Subcutaneous abdominal adipose tissue (tissue), 5 donors: ENCODE data around the gene CHST8.

Experiments
- H3K27ac ChIP-seq: one replicate; pipeline ENCODE4 v1.7.0; 2013; ENCODE audit warnings: low read depth, mild to moderate bottlenecking, inconsistent platforms, low read length, moderate library complexity
- H3K27me3 ChIP-seq, 5 donors: one replicate each; pipeline ENCODE4 v1.7.0; 2013; ENCODE audit warnings: low read length in 5 of 5, inconsistent platforms in 1 of 5; ENCODE audit not compliant: control insufficient read depth in 5 of 5, insufficient read depth in 4 of 5
- H3K36me3 ChIP-seq, 5 donors: one replicate each; pipeline ENCODE4 v1.7.0; 2013; ENCODE audit warnings: low read length in 5 of 5; ENCODE audit not compliant: control insufficient read depth in 5 of 5, insufficient read depth in 5 of 5
- H3K4me1 ChIP-seq, 5 donors: one replicate each; pipeline ENCODE4 v1.7.0; 2013; ENCODE audit warnings: low read length in 5 of 5, mild to moderate bottlenecking in 3 of 5, moderate library complexity in 1 of 5; ENCODE audit not compliant: control insufficient read depth in 5 of 5, insufficient read depth in 5 of 5
- H3K4me3 ChIP-seq, 5 donors: one replicate each; pipeline ENCODE4 v1.7.0; 2013; ENCODE audit warnings: low read length in 5 of 5, low read depth in 1 of 5
- H3K9ac ChIP-seq, 5 donors: one replicate each; pipeline ENCODE4 v1.7.0; 2013; ENCODE audit warnings: low read length in 5 of 5, mild to moderate bottlenecking in 4 of 5, moderate library complexity in 3 of 5
- H3K9me3 ChIP-seq, 5 donors: one replicate each; pipeline ENCODE4 v1.7.0; 2013; ENCODE audit warnings: low read length in 5 of 5; ENCODE audit not compliant: control insufficient read depth in 5 of 5
- donor health status: healthy.
- donor health status: healthy.
- donor health status: healthy.
- donor health status: healthy.
- donor health status: healthy.

The CHST8 gene

GRCh38 chr19:33779849-33780248, 158.1 kb downstream of the CHST8 start:
- H3K9me3 ChIP-seq, result no peaks in the 10 kb centered on the region
- H3K27me3 ChIP-seq, result peaks cover 25 to 52% (median 32%) of the 10 kb centered on the region in 5 donors
- no peaks in the 10 kb centered on the region for H3K36me3 ChIP-seq
- peaks cover 0 to 25% (median 20%) of the 10 kb centered on the region in 5 donors for H3K4me1 ChIP-seq
- H3K27ac ChIP-seq, result no peak overlapping the region
- H3K4me3 ChIP-seq, result no peak overlapping the region
- H3K9ac ChIP-seq, result no peak overlapping the region

DNA sequence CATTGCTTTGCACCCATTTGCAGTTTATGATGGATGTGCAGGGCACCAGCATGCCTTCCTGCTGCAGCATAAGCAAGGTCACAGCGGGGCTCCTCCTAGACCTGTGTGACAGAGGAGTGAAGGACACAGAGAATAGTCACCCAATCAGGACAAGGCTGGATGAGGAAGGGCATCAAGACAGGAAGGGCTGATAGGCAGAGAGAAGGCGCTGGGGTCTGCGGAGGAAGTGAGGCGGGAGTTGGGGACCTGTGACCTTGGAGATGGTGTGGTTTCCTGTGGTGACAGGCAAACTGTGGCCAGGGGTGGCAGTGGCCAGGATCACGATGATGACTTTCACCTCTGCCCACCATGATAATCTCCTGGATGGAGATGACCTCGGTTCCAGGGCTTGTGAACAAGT, 158.5 kb downstream of the CHST8 start:
- no peak overlapping the region for H3K9ac ChIP-seq
- H3K4me3 ChIP-seq, result no peak overlapping the region
- peaks cover 0 to 25% (median 20%) of the 10 kb centered on the region in 5 donors for H3K4me1 ChIP-seq
- no peak overlapping the region for H3K27ac ChIP-seq
- H3K9me3 ChIP-seq, result no peaks in the 10 kb centered on the region
- H3K36me3 ChIP-seq, result no peaks in the 10 kb centered on the region
- H3K27me3 ChIP-seq, result peaks cover 25 to 56% (median 32%) of the 10 kb centered on the region in 5 donors

- H3K4me1 ChIP-seq, result peaks cover 0 to 25% (median 20%) of the 10 kb centered on the region in 5 donors
- no peak overlapping the region for H3K9ac ChIP-seq
- H3K36me3 ChIP-seq, result no peaks in the 10 kb centered on the region
- H3K4me3 ChIP-seq, result no peak overlapping the region
- no peak overlapping the region for H3K27ac ChIP-seq
- no peaks in the 10 kb centered on the region for H3K9me3 ChIP-seq
- peaks cover 25 to 61% (median 32%) of the 10 kb centered on the region in 5 donors for H3K27me3 ChIP-seq
Measured at GRCh38 chr19:33780746-33781145, 159.0 kb downstream of the CHST8 start.

DNA sequence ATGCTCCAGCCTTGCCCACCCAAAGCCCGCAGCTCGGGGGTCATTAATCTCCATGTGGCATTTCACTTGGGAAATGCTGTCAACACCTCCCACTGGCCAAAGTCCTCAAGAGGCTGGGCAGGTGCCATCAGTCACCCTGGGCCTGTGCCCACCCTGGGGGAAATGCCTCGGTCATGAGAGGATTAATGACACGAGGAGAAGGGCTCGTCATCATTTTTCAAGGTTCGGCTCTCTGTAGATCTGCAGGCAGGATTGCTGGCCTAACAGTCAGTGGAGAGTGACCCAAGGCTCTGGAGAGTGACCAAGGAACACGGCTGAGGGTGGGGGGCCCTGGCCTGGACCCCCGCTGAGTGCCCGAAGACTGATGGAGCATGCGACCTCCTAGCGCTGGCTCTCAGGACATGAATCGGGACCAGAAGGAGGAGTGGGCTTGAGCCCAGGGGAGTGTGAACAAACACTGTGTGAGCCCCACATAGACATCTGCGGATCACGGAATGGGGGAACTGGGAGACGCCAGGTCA, 159.7 kb downstream of the CHST8 start:
- Histone ChIP-seq H3K36me3 (no peaks in the 10 kb centered on the region), H3K9me3 (no peaks in the 10 kb centered on the region), H3K27ac (no peak overlapping the region), H3K4me1 (peaks cover 0 to 25% (median 20%) of the 10 kb centered on the region in 5 donors), H3K27me3 (peaks cover 25 to 62% (median 32%) of the 10 kb centered on the region in 5 donors), H3K4me3 (no peak overlapping the region), H3K9ac (no peak overlapping the region)

GRCh38 chr19:33781996-33782395, 160.2 kb downstream of the CHST8 start:
- H3K27me3 ChIP-seq, result peaks cover 25 to 59% (median 32%) of the 10 kb centered on the region in 5 donors
- H3K27ac ChIP-seq, result no peak overlapping the region
- H3K36me3 ChIP-seq, result no peaks in the 10 kb centered on the region
- H3K9ac ChIP-seq, result no peak overlapping the region
- H3K4me1 ChIP-seq, result peaks cover 0 to 25% (median 20%) of the 10 kb centered on the region in 5 donors
- no peaks in the 10 kb centered on the region for H3K9me3 ChIP-seq
- H3K4me3 ChIP-seq, result no peak overlapping the region

GRCh38 chr19:33784432-33784831, 162.7 kb downstream of the CHST8 start:
- Histone ChIP-seq H3K9me3 (no peaks in the 10 kb centered on the region), H3K27me3 (peaks cover 14 to 49% (median 21%) of the 10 kb centered on the region in 5 donors), H3K27ac (no peak overlapping the region)

DNA sequence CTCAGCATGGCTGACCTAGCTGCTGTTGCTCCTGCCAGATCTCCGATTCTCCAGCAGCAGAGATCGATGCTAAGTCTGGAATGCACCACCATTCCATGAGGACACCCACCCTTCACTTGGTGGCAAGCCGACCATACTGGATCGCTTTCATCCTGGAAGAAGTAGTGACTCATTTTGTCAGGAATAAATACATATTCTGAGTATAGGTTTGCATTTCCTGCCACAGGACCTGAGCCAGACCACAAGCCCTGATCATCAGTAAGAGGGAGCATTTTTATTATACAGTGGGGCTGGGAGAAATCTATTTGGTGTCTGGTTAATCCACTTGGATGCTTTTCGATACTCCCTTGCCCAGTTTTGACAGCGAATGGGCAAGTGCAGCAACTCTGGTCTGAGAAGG, 164.0 kb downstream of the CHST8 start:
- Histone ChIP-seq H3K27me3 (peaks cover 6 to 47% (median 9%) of the 10 kb centered on the region in 5 donors), H3K27ac (no peak overlapping the region), H3K9me3 (no peaks in the 10 kb centered on the region), H3K36me3 (no peaks in the 10 kb centered on the region), H3K4me1 (peaks cover 0 to 4% (median 3%) of the 10 kb centered on the region in 5 donors), H3K4me3 (no peak overlapping the region), H3K9ac (no peak overlapping the region)

More at GRCh38 chr19:33784432-33784831, 162.7 kb downstream of the CHST8 start:
- H3K36me3 ChIP-seq, result no peaks in the 10 kb centered on the region
- H3K9ac ChIP-seq, result no peak overlapping the region
- peaks cover 0 to 13% (median 6%) of the 10 kb centered on the region in 5 donors for H3K4me1 ChIP-seq
- no peak overlapping the region for H3K4me3 ChIP-seq

DNA sequence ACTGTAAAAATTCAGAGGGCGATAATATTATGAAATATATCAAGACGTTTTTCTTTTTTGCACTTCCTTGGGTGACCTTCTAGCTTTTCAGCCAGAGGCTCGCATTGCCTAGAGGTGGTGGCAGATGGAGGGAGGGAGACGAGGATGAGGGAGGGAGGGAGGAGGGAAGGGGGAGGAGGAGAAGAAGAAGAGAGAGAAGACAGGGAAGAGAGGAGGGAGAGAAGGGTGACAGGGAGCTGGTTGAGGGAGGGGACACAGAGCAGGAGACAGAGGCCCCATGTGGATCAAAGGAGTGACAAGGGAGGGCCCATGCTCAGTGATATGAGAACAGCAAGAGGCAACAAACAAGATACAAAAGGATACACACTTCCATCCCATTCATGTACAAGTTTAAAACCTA, 166.9 kb downstream of the CHST8 start:
- Histone ChIP-seq H3K9me3 (no peaks in the 10 kb centered on the region), H3K4me3 (no peak overlapping the region), H3K4me1 (no peaks in the 10 kb centered on the region), H3K27ac (no peak overlapping the region), H3K9ac (no peak overlapping the region), H3K36me3 (no peaks in the 10 kb centered on the region), H3K27me3 (peaks cover 8 to 49% (median 16%) of the 10 kb centered on the region in 5 donors)

GRCh38 chr19:33789344-33789743, 167.6 kb downstream of the CHST8 start:
- no peaks in the 10 kb centered on the region for H3K36me3 ChIP-seq
- peaks cover 0 to 1% (median under 1%) of the 10 kb centered on the region in 5 donors for H3K4me1 ChIP-seq
- no peaks in the 10 kb centered on the region for H3K9me3 ChIP-seq

GRCh38 chr19:33794683-33795369, 173.1 kb downstream of the CHST8 start:
- Histone ChIP-seq H3K36me3 (no peaks in the 10 kb centered on the region), H3K4me3 (peak overlapping the region; percentile 33 to 75 (median 66)), H3K9ac (peak overlapping the region in 2 of 5 donors; percentile 55 to 68), H3K9me3 (no peaks in the 10 kb centered on the region), H3K27me3 (peaks cover 7 to 30% (median 27%) of the 10 kb centered on the region in 5 donors), H3K27ac (peak overlapping the region; percentile 54), H3K4me1 (peaks cover 0 to 40% (median 26%) of the 10 kb centered on the region in 5 donors)

More at GRCh38 chr19:33789344-33789743, 167.6 kb downstream of the CHST8 start:
- Histone ChIP-seq H3K27ac (no peak overlapping the region), H3K9ac (no peak overlapping the region), H3K4me3 (no peak overlapping the region), H3K27me3 (peaks cover 8 to 46% (median 19%) of the 10 kb centered on the region in 5 donors)
